Measurements from ENCODE around the gene RASD2. TPM values are rescaled to one million over a fixed set of nuclear protein-coding genes. Genes with fewer than 3 reads are reported as not detected.

The RASD2 gene
- total RNA-seq, 2 experiments from 2014 or later = 0.19 TPM; not detected in 1

- Histone ChIP-seq H3K4me3 (ENCODE audit: low read depth, low read length, poor library complexity, severe bottlenecking) (no peak overlapping the region), H3K79me2 (ENCODE audit: insufficient read depth, low read depth, low read length) (no peaks in the 10 kb centered on the region), H4K20me1 (ENCODE audit: insufficient read depth, low read length) (no peaks in the 10 kb centered on the region), H3K9me3 (ENCODE audit: low read length) (no peaks in the 10 kb centered on the region), H3K9me2 (ENCODE audit: insufficient read depth, low read length) (no peaks in the 10 kb centered on the region), H2AFZ (ENCODE audit: low read length) (no peak overlapping the region), H3K36me3 (ENCODE audit: insufficient read depth, low read length) (no peaks in the 10 kb centered on the region), H3K4me1 (ENCODE audit: insufficient read depth, low read length, poor library complexity, severe bottlenecking) (no peaks in the 10 kb centered on the region), H3K27ac (ENCODE audit: low read depth, low read length, poor library complexity, severe bottlenecking) (no peak overlapping the region), H3K4me2 (ENCODE audit: low read length) (no peak overlapping the region)
- TF ChIP-seq EZH2phosphoT487 (IDR thresholded peaks at IDR 0.05; ENCODE audit: borderline replicate concordance, low read depth, low read length) (no peak), CTCF (conservative IDR thresholded peaks at IDR 0.05; ENCODE audit: low read length) (no peak)
- no peak for DNase-seq (ENCODE audit: low spot score)
- BruUV-seq (replicated peaks) = no TSS peak
- CTCF ChIA-PET (ENCODE audit: unreplicated experiment) = no interaction called here
- intact Hi-C loops (cut with micrococcal nuclease; ENCODE audit: unreplicated experiment) = no loop called here
- POLR2A ChIA-PET = no interaction called here
Measured at GRCh38 chr22:35589071-35589755, 48.6 kb downstream of the RASD2 start.

GRCh38 chr22:35589756-35590093 lies 49.1 kb downstream of the RASD2 start:
- Histone ChIP-seq H3K4me3 (ENCODE audit: low read depth, low read length, poor library complexity, severe bottlenecking) (no peak overlapping the region), H3K27ac (ENCODE audit: low read depth, low read length, poor library complexity, severe bottlenecking) (no peak overlapping the region), H3K9me3 (ENCODE audit: low read length) (no peaks in the 10 kb centered on the region), H3K9me2 (ENCODE audit: insufficient read depth, low read length) (no peaks in the 10 kb centered on the region), H2AFZ (ENCODE audit: low read length) (no peak overlapping the region), H3K79me2 (ENCODE audit: insufficient read depth, low read depth, low read length) (no peaks in the 10 kb centered on the region), H3K36me3 (ENCODE audit: insufficient read depth, low read length) (no peaks in the 10 kb centered on the region), H4K20me1 (ENCODE audit: insufficient read depth, low read length) (no peaks in the 10 kb centered on the region), H3K4me1 (ENCODE audit: insufficient read depth, low read length, poor library complexity, severe bottlenecking) (no peaks in the 10 kb centered on the region), H3K4me2 (ENCODE audit: low read length) (no peak overlapping the region)
- intact Hi-C loops (cut with micrococcal nuclease; ENCODE audit: unreplicated experiment) = no loop called here
- ChIA-PET POLR2A (no interaction called here), CTCF (ENCODE audit: unreplicated experiment) (no interaction called here)
- BruUV-seq (replicated peaks) = no TSS peak
- no peak for DNase-seq (ENCODE audit: low spot score)
- no peak for TF ChIP-seq CTCF (conservative IDR thresholded peaks at IDR 0.05; ENCODE audit: low read length)
- no peak for TF ChIP-seq EZH2phosphoT487 (IDR thresholded peaks at IDR 0.05; ENCODE audit: borderline replicate concordance, low read depth, low read length)

- no TSS peak for BruUV-seq (replicated peaks)
- no peaks in the 10 kb centered on the region for H3K4me1 ChIP-seq (ENCODE audit: insufficient read depth, low read length, poor library complexity, severe bottlenecking)
- no peaks in the 10 kb centered on the region for H3K79me2 ChIP-seq (ENCODE audit: insufficient read depth, low read depth, low read length)
- no peak overlapping the region for H2AFZ ChIP-seq (ENCODE audit: low read length)
- H4K20me1 ChIP-seq (ENCODE audit: insufficient read depth, low read length) = no peaks in the 10 kb centered on the region
- no peak overlapping the region for H3K27ac ChIP-seq (ENCODE audit: low read depth, low read length, poor library complexity, severe bottlenecking)
- no peaks in the 10 kb centered on the region for H3K9me3 ChIP-seq (ENCODE audit: low read length)
- H3K9me2 ChIP-seq (ENCODE audit: insufficient read depth, low read length) = no peaks in the 10 kb centered on the region
- TF ChIP-seq CTCF (conservative IDR thresholded peaks at IDR 0.05; ENCODE audit: low read length) (no peak), EZH2phosphoT487 (IDR thresholded peaks at IDR 0.05; ENCODE audit: borderline replicate concordance, low read depth, low read length) (no peak)
- H3K36me3 ChIP-seq (ENCODE audit: insufficient read depth, low read length) = no peaks in the 10 kb centered on the region
- no peak overlapping the region for H3K4me2 ChIP-seq (ENCODE audit: low read length)
- intact Hi-C loops (cut with micrococcal nuclease; ENCODE audit: unreplicated experiment) = no loop called here
- H3K4me3 ChIP-seq (ENCODE audit: low read depth, low read length, poor library complexity, severe bottlenecking) = no peak overlapping the region
- ChIA-PET POLR2A (interaction anchor here (0.5 kb wide), 1 partner anchor 12 kb away, joined by 3 read pairs; no protein-coding TSS in a partner anchor), CTCF (ENCODE audit: unreplicated experiment) (no interaction called here)
- no peak for DNase-seq (ENCODE audit: low spot score)
Measured at GRCh38 chr22:35590634-35591295, 50.1 kb downstream of the RASD2 start.

Measured in OCI-LY7 (cell line).